Right lobe of liver (tissue), 4 donors: ENCODE measurements around the gene FANCG.

Experiments used
- POLR2A ChIP-seq: fragments of 450-650 bp; IDR thresholded peaks from one replicate; pipeline ENCODE4 v1.6.1; 2017; ENCODE audit warnings: antibody characterized with exemption, mild to moderate bottlenecking
- TF ChIP-seq, protein P1 (sequence below), 4 donors: fragments of 200-600 bp in 3 of 4; fragments of 450-650 bp in 1 of 4; IDR thresholded peaks; one replicate each; pipeline versions ENCODE4 v1.5.1 to v1.8.0; 2016 to 2022; ENCODE audit warnings: antibody characterized with exemption in 4 of 4, mild to moderate bottlenecking in 2 of 4
- donor health status: DM: no; HTN: no; CAD: no.
- donor health status: DM: no; HTN: no; CAD: no.
- donor health status: DM: no; HTN: yes; CAD: no.

DNA sequence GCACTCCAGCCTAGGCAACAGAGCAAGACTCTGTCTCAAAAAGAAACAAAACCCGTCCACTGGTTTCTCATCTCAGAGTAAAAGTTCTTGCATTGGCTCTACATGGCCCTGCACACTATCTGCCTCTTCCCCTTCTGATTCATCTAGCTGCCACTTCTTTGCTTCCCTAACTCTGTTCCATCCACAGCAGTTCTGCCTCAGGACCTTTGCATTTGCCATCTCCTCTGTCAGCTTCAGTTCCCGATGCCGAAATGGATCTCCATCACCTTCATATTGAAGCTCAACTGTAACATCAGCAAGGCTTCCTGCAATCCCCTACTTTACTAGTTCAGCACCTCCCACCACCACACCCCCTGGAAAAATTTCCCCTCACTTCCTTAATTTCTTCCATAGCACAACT is 17.8 kb upstream of the FANCG start:
- TF ChIP-seq, protein P1, sequence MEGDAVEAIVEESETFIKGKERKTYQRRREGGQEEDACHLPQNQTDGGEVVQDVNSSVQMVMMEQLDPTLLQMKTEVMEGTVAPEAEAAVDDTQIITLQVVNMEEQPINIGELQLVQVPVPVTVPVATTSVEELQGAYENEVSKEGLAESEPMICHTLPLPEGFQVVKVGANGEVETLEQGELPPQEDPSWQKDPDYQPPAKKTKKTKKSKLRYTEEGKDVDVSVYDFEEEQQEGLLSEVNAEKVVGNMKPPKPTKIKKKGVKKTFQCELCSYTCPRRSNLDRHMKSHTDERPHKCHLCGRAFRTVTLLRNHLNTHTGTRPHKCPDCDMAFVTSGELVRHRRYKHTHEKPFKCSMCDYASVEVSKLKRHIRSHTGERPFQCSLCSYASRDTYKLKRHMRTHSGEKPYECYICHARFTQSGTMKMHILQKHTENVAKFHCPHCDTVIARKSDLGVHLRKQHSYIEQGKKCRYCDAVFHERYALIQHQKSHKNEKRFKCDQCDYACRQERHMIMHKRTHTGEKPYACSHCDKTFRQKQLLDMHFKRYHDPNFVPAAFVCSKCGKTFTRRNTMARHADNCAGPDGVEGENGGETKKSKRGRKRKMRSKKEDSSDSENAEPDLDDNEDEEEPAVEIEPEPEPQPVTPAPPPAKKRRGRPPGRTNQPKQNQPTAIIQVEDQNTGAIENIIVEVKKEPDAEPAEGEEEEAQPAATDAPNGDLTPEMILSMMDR (IDR thresholded peaks at IDR 0.05) = no peak
- no peak for TF ChIP-seq POLR2A
